Measurements from ENCODE around the gene TBX4. TPM values are rescaled to one million over a fixed set of nuclear protein-coding genes. Genes with fewer than 3 reads are reported as not detected.
"Not testable (repeated sequence)": the region's sequence is repeated elsewhere in the genome, so short reads cannot be mapped to it uniquely, and the experiment has no call there.

The TBX4 gene
- polyA plus RNA-seq, 2 of the 4 experiments (the other 2 are of a cell fraction), result 0.17 to 0.18 TPM

DNA sequence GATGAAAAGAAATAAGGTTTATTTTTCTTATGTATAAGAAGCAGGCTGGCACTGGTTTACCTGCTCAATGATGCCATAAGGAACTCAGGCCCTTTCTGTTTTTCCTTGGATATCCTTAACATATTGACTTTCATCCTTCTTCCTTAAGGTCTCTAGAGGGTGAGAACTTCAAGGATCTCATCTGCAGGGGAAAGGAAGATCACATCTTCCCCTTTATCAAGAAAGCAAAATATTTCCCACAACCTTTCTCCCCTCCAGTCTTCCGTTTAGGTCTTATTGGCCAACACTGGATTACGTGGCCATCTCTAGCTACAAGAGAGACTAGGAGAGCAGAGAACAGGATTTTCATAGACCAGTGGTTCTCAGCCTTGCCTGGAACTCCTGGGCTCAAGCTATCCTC is 4.2 kb upstream of the TBX4 start (continued):
- TF ChIP-seq FOSL2 (IDR thresholded peaks at IDR 0.05) (no peak), FOSL2 (CRISPR knock-in tag; IDR thresholded peaks at IDR 0.05) (no peak)

DNA sequence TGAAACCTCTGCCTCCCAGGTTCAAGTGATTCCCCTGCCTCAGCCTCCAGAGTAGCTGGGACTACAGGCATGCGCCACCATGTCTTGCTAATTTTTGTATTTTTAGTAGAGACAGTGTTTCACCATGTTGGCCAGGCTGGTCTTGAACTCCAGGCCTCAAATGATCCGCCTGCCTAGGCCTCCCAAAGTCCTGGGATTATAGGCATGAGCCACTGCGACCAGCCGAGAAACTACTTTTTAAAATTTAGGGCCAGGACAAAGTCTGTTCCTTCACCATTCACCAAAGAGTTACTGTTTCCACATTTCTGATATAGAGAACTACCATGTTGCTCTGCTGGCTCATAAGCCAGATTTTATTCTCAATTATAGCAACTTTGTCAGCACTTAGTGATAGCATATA is 3.1 kb upstream of the TBX4 start:
- POLR2A ChIA-PET; ATAC-seq; FAIRE-seq; H3K27ac ChIP-seq; H3K9me3 ChIP-seq; DNase-seq (ENCODE audit: low read depth in 1 of 2, low spot score in 1 of 2); H3K4me2 ChIP-seq; H3K4me3 ChIP-seq: not testable (repeated sequence)
- CTCF ChIA-PET, result interaction anchor here (0.9 to 1.4 kb wide), 8 partner anchors 9 to 390 kb away, joined by 3 to 6 read pairs (median 4); no protein-coding TSS in a partner anchor
- peaks cover 13% of the 10 kb centered on the region for H3K4me1 ChIP-seq
- 72% methylated on average over 4 of the region's 4 CpGs for WGBS (ENCODE audit: missing lambda C conversion rate)

DNA sequence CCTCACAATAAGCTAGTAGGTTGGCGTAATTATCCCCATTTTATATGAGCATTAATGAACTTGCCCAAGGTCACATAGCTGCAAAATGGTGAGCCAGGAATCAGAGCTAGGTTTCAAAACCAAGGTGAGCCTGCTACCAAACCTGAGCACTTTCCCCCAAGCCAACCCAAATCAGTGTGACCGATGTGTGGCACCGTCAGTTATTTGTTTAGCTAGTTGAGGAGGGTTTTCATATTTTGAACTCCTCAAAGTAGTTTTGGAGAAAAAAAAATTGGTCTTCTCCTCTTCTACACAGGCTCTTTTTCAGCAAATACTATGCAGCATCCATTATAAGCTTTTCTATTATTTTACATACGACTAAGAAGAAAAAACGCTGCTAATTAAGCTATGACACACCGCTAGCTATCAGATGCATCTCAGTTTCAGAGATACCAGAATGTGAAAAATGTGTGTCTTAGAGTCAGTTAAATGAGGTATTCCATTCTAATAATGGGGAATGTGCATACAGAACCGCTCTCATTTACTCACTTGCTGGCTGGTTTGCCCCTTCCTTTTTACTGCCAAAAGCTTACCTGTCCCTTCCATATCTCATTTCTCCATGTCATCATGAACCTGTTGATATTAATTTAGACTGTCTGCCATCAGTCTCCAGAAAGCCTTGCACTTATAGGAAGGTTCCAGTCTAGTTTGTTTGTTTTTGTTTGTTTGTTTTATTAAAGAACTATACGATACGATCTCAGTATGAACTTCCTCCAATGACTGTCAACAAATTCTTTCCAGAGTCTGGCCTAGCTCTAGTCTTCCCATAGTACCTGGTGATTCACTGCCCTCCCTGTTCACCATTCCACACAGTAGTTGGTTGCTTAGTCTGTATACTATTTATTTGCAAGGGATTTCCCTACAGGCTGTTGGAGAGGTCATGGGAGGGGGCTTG is 2.2 kb upstream of the TBX4 start:
- ChIA-PET POLR2A (no interaction called here), CTCF (interaction anchor here (0.9 to 1.4 kb wide), 10 partner anchors 10 to 389 kb away, joined by 3 to 6 read pairs (median 4); no protein-coding TSS in a partner anchor)
- ATAC-seq (peak in 1 of 2 experiments; percentile 52; a peak in 3 of 6 replicates), DNase-seq (ENCODE audit: low read depth in 1 of 2, low spot score in 1 of 2) (no peak), FAIRE-seq (peak; percentile 18)
- no peak overlapping the region for H3K27ac ChIP-seq
- WGBS (ENCODE audit: missing lambda C conversion rate), result 82% methylated on average over 9 of the region's 9 CpGs
- TF ChIP-seq GATA3 (IDR thresholded peaks at IDR 0.05; ENCODE audit: borderline replicate concordance), result no peak
- peak; percentile 57; the same call in 1 of the 2 replicates for TF ChIP-seq RFX5 (IDR thresholded peaks at IDR 0.05)
- H3K9me3 ChIP-seq, result no peaks in the 10 kb centered on the region
- no peak overlapping the region for H3K4me2 ChIP-seq
- peaks cover 5% of the 10 kb centered on the region for H3K4me1 ChIP-seq
- H3K4me3 ChIP-seq, result no peak overlapping the region

DNA sequence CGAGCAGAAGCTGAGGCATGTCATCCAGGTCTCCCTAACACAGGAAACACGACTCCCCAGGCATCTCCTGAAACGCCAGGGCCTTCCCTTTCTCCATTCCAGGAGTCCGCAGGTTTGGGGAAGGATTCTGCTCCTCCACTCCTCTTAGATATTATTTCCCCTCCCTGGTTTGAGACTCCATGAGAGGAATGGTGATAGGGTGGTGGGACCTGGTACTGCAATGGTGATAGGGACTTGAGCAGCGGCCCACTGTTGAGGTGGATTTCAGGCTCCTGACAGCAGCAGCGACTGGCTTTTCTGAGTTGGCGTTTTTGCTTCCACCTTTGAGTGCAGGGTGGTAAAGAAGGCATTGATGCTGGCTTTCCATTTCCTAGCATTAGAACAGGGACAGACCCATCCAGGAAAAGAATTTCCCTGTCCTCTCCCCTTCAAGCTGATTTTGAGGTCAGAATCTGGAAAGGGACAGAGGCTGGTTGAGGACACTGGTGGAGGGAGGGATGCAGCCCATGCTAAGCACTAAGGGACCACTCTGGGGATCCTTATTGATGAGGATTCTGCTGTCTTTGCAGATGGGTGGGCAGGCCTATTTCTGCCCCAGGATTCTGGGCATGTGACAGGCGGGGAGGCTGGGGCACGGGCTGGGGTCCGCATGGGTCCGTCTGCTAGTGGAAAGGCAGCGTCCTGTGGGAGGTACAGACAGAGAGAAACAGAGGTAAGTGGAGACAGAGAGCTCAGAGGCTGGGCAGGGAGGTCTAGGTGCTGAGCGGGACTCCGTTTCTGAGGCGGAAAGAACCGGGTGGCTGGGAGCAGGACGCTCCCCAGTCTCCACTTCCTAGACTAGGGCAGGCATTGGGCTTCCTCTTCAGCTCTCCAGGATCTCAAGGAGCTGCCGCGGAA is 1.3 kb upstream of the TBX4 start:
- Histone ChIP-seq H3K4me2 (no peak overlapping the region), H3K9me3 (no peaks in the 10 kb centered on the region), H3K4me1 (no peaks in the 10 kb centered on the region), H3K4me3 (no peak overlapping the region), H3K27ac (no peak overlapping the region)
- ATAC-seq (peak in 1 of 2 experiments; percentile 70; a peak in 3 of 6 replicates), DNase-seq (ENCODE audit: low read depth in 1 of 2, low spot score in 1 of 2) (no peak), FAIRE-seq (no peak)
- ChIA-PET CTCF (interaction anchor here (1.1 to 1.4 kb wide), 5 partner anchors 16 to 124 kb away, joined by 3 to 5 read pairs (median 3); no protein-coding TSS in a partner anchor), POLR2A (no interaction called here)
- 87% methylated on average over 19 of the region's 19 CpGs for WGBS (ENCODE audit: missing lambda C conversion rate)
- TF ChIP-seq MAFK (IDR thresholded peaks at IDR 0.05; ENCODE audit: partially characterized antibody), result no peak
- TF ChIP-seq MAZ (IDR thresholded peaks at IDR 0.05; ENCODE audit: borderline replicate concordance, low read depth, low read length), result no peak
- TF ChIP-seq, protein P1, sequence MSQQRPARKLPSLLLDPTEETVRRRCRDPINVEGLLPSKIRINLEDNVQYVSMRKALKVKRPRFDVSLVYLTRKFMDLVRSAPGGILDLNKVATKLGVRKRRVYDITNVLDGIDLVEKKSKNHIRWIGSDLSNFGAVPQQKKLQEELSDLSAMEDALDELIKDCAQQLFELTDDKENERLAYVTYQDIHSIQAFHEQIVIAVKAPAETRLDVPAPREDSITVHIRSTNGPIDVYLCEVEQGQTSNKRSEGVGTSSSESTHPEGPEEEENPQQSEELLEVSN (IDR thresholded peaks at IDR 0.05; ENCODE audit: borderline replicate concordance, low read depth), result no peak
- TF ChIP-seq, protein P2, sequence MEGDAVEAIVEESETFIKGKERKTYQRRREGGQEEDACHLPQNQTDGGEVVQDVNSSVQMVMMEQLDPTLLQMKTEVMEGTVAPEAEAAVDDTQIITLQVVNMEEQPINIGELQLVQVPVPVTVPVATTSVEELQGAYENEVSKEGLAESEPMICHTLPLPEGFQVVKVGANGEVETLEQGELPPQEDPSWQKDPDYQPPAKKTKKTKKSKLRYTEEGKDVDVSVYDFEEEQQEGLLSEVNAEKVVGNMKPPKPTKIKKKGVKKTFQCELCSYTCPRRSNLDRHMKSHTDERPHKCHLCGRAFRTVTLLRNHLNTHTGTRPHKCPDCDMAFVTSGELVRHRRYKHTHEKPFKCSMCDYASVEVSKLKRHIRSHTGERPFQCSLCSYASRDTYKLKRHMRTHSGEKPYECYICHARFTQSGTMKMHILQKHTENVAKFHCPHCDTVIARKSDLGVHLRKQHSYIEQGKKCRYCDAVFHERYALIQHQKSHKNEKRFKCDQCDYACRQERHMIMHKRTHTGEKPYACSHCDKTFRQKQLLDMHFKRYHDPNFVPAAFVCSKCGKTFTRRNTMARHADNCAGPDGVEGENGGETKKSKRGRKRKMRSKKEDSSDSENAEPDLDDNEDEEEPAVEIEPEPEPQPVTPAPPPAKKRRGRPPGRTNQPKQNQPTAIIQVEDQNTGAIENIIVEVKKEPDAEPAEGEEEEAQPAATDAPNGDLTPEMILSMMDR (IDR thresholded peaks at IDR 0.05), result no peak
- no peak for TF ChIP-seq ZC3H11A (IDR thresholded peaks at IDR 0.05)
- TF ChIP-seq, protein P3, sequence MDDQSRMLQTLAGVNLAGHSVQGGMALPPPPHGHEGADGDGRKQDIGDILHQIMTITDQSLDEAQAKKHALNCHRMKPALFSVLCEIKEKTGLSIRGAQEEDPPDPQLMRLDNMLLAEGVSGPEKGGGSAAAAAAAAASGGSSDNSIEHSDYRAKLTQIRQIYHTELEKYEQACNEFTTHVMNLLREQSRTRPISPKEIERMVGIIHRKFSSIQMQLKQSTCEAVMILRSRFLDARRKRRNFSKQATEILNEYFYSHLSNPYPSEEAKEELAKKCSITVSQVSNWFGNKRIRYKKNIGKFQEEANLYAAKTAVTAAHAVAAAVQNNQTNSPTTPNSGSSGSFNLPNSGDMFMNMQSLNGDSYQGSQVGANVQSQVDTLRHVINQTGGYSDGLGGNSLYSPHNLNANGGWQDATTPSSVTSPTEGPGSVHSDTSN (IDR thresholded peaks at IDR 0.05), result no peak

All from A549 (cell line).